ENCODE data around the gene GHITM.

GRCh38 chr10:84177541-84178141, 38.3 kb downstream of the GHITM start:
- TF ChIP-seq FOXP2 (optimal IDR thresholded peaks at IDR 0.05; ENCODE audit: control extremely low read depth, extremely low read length, insufficient read depth) = no peak
- no peak for TF ChIP-seq POLR2AphosphoS5 (IDR thresholded peaks at IDR 0.05; ENCODE audit: borderline replicate concordance, low read depth, low read length)
